ENCODE results near the gene METRNL.
"Not testable (repeated sequence)": the region's sequence is repeated elsewhere in the genome, so short reads cannot be mapped to it uniquely, and the experiment has no call there.

The METRNL gene

DNA sequence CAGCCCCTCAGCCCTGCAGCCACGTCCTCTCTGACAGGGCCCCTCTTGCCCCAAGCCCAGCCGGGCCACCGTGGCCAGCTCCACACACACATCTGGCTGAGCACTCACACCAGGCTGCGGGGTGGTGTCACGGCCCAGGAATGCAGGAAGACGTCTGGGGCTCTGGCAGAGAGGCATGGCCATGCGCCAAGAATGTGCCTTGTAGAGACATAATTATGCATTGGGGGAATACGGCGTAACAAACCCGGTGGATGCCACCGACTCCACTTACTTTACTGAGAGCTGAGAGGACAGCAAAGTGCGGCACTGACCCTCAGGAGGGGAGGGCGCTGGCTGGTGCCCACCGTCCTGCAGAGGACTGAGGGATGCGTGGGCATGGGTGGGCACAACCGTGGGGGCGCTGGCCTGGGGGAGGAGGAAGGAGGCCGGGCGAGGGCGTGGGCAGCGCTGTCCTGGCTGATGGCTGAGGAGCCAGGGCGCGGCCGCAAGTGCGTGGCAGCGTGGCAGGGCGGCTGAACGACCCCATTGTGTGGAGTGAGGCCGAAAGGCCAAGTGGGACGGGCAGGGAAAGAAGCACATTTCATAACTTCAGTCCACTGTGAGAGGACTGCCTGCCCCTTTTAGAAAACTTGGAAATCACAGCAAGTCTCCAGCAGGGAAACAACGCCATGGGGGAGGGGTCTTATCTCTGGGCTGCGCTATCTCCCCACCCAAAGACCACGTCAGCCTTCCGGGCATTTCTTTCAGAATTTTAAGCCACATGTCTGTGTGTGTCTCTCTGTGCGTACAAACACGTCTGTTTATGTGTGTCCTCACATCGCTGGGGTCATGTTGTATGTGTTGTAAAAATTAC is 30.6 kb downstream of the METRNL start:
- DNase-seq = peak; percentile 58

- DNase-seq = no peak
These were observed 31.3 kb downstream of the METRNL start for GRCh38 chr17:83110735-83111134.

DNA sequence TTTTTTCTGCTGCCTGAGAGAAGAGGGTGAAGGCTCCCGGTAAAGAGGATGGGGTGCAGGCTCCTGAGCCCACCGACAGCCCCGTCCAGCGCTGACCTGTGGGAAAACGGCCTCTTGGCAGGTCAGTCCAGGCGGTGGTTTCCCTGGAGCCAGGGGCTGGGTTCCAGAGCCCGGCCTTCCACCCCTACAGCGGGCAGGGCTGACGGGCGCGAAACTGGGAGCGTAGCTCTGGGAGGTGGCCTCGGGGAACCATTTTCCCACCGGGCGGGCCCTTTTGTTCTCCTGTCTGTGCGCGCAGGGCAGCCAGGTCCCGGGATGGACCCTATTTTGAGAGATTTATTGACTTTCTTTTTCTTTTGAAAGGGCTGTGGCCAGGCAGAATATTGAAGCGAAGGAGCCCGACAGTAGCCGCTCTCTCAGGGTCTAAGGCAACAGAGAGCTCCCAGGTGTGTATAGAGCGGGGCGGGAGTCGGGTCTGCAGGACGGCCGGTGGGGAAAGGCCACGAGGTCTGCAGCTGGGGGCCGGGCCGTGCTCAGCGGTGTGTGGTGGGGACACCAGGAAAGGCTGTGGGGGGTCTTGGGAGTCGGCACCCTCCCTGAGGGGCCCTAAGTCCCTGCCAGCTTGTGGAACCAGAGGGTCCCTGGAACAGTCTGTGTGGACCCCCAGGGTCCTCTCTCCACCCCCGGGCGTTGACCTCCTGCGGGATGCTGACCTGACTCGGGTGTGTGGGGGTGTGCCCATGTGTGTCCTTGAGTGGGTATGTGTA is 32.3 kb downstream of the METRNL start:
- DNase-seq = no peak

- DNase-seq = no peak
These were observed 34.0 kb downstream of the METRNL start for GRCh38 chr17:83113381-83113780.

DNA sequence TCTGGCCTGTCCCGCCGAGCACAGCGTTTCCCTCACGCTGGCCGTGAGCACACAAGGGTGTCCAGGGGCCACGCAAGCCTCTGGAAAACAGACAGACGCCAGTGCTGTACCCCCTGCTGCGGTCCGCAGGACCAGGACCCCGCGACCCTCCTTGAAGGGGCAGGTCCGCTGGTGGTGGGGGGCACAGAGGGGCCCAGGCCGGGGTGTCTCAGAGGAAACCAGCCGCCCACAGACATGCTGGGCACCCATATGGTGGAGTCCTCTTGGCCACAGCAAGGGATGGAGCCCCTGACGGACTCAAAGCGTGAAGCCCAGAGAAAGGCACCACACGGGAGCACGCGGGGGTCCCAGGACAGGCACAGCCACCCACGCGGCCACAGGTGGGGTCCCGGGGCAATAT is 34.4 kb downstream of the METRNL start:
- no peak for DNase-seq

DNA sequence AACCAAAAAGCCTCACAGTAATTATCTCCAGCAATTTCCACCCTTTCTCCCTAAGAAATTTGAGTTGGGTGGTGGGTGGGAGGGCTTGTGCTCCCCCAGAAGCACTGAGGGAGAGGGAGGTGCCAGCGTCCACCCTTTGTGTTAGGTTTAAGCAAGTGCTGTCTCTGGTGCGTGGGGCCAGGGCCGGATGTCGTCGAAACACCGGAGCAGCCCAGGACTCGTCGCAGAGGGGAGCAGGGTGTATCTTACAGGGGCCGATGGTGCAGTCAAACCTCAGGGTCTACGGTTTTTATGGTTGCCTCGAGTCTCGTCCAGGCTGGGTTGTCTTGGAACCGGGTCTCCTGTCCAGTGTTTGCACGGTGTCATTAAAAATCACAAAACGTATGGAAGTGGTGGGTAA is 35.3 kb downstream of the METRNL start:
- DNase-seq = no peak

GRCh38 chr17:83115202-83115651 is 35.8 kb downstream of the METRNL start:
- DNase-seq = no peak

DNA sequence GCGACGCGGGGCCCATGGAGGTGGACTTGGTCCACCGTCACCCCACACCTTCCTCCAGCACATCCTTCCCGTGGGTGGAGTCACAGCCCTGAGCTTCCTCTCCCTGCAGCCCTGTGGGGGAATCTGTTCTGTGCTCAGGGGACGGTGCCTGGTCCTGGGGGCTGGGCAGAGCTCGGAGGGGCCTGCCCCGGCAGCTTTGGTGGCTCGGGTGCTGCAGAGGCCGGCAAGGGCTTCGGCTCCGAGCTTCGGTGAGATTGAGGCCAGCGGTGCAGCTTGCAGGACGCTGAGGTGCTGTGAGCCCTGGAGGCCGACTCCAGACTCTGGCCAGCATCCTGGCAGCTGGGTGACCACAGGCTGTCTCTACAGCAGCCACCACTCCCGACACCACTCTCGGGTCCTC is 36.4 kb downstream of the METRNL start:
- DNase-seq = no peak

DNA sequence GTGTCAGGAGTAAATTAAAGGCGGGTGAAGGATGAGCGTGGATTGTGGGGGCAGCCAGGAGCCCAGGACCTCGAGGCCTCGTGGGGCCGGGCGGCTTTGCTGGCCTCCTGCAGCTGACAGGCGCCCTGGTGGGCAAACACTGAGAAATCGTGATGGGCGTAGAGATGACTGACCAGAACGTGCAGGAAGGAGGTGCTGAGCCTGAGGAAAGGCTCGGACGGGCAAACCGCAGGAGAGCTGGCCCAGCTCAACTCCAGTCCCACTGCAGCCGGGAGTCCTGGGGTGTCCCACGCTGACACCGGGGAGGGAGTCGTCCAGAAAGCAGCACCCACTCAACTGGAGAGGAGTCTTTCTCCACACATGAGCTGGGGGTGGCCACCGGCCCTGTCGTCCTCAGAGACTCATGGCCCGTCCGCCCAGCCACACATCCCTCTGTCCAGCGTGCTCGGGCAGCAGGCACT is 36.9 kb downstream of the METRNL start:
- DNase-seq = no peak

DNA sequence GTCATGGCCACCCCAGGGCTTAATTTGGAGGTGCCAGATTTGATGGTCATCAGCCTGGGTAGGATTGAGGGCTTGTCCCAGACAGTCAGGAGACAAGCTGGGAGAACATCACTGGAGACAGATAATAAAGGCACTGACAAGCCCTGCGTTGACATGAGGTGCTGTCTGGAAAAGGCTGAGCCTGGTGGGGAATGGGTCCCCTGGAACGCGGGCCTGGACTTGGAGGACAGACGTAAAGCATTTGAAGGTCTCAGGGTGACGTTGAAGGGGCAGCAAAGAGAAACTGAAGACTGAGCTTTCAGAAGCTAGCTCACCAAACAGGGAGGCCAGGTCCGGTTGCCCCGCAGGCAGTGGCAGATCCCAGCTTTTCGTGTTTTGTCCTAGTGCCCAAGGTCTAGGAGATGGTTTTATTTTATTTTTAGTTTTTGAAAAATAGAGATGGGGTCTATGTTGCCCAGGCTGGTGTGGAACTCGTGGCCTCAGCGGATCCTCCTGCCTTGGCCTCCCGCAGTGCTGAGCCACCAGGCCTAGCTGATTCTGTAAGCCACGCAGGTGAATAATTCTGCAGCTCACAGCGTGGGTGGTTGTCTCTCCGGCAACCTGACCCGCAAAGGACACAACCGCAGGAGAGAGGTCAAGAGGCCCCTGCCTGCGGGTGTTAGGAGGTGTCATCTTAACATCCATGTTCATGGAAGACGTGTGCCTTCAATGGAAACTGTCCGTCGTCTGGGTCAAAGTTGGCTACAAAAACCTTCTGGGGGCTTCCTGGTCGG is 37.6 kb downstream of the METRNL start:
- no peak for DNase-seq

GRCh38 chr17:83117583-83117982 is 38.2 kb downstream of the METRNL start:
- DNase-seq = no peak

- no peak for DNase-seq
These were observed 38.8 kb downstream of the METRNL start for GRCh38 chr17:83118071-83118841.

DNA sequence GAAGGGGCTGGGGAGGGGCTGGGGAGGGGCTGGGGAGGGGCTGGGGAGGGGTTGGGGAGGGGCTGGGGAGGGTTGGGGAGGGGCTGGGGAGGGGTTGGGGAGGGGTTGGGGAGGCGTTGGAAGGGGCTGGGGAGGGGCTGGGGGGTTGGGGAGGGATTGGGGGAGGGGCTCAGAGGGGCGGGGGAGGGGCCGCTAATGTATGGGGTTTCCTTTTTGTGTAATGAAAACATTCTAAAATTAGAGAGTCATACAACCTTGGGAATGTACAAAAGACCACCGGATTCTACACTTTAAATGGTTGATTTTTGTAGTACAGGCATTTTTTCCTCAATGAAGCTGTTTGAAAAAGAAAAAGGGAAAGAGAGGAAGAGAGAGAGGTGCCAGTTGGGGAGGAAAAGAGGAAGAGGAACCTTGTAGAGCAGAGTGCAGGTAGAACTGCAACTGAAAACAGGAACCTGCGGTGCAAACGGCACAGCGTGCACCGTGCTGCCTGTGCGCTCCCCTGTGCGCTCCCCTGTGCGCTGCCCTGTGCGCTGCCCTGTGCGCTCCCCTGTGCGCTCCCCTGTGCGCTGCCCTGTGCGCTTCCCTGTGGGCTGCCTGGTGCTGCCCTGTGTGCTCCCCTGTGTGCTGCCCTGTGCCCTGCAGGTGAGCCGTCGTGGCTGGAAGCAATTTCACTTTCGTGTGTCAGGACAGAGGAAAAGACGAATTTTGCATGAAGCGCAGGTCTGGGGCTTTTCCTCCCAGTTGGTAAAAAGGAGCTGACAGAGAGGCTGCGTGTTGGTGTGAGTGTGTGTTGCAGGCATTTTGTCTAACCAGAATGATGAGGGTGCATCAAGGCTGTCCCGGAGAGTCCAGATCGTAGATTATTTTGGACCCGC is 40.8 kb downstream of the METRNL start:
- no peak for DNase-seq

- DNase-seq = not testable (repeated sequence)
These were observed 42.1 kb downstream of the METRNL start for GRCh38 chr17:83121473-83121872.

DNA sequence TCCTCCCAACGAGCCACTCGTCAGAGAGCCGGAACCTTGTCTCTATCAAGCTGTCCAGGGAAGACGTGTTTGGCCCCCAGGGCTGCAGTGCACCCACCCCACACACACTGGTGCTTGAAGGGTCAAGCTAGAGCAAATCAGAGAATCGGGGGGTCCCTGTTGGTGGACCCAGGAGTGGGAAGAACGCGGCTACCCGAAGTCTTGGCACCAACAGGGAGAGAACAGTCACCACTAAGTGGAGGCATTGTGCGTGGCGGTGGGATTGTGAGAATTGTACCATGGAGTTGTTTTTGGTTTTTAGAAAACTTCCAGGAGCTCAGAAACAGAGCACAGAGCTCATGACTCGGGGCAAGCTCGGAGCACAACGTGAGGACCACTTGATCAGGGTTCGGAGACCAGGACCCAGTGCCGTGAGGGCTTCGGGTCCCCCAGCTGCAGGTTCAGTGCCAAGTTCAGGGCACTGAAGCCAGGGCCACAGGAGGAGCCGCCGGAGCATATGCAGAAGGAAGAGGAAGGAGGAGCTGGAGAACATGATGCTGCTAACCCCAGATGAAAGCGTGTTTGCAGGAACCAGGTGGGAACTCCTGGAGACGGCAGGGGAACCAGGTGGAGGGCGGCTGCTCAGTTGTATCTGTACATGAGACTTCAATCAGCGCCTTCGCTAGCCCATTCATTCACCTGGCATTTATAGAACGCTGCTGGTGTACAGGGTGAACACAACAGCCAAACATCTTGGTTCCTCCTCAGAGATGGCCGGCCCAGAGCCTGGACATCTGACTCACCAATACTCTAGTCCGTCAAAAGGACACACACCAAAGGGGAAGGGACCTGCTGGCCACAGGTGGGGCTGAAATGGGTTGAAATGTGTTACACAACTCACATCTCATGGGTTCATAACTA is 42.8 kb downstream of the METRNL start:
- no peak for DNase-seq

- DNase-seq = no peak
These were observed 43.4 kb downstream of the METRNL start for GRCh38 chr17:83122834-83123233.

GRCh38 chr17:83123896-83124801 is 44.7 kb downstream of the METRNL start:
- DNase-seq = no peak

- DNase-seq = no peak
These were observed 45.6 kb downstream of the METRNL start for GRCh38 chr17:83124871-83125514.
